Hepatic stellate cell (primary cell): ENCODE data around the gene PI4K2A.
A peak's percentile ranks its signal among the peaks of the same experiment; 100 is the strongest.

ENCODE experiments used
- DNase-seq: peaks from one replicate; pipeline ENCODE4 v3.0.0; 2011; ENCODE audit warnings: low spot score

Gene PI4K2A

GRCh38 chr10:97640174-97640867, at the start of gene PI4K2A:
TSS of gene PI4K2A (plus strand) at chr10:97640671. CDS start at chr10:97640743, 72 bp downstream.
- peak; percentile 98 for DNase-seq

- no peak for DNase-seq
Measured at GRCh38 chr10:97590748-97591495, 49.5 kb upstream of the PI4K2A start.

DNA sequence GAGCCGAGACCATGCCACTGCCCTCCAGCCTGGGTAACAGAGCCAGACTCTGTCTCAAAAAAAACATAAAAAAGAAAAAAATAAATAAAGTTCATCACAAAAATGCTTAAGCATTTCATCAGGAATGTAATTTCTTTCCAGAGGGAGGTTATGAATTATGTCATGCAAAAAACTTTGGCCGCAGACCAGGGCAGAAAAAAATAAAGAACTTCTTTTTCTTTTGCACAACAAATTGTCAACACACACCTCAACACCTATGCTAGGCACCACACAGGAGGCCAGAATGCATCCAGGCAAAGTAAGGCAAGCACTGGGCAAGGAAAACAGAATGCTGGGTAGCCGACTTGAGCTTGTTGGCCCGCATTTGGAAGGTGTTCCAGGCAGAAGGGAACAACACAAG, 47.0 kb upstream of the PI4K2A start:
- DNase-seq, result peak; percentile 48

- DNase-seq, result peak; percentile 81
Measured at GRCh38 chr10:97596101-97597082, 44.1 kb upstream of the PI4K2A start.

GRCh38 chr10:97597778-97598177, 42.7 kb upstream of the PI4K2A start:
- DNase-seq, result no peak

DNA sequence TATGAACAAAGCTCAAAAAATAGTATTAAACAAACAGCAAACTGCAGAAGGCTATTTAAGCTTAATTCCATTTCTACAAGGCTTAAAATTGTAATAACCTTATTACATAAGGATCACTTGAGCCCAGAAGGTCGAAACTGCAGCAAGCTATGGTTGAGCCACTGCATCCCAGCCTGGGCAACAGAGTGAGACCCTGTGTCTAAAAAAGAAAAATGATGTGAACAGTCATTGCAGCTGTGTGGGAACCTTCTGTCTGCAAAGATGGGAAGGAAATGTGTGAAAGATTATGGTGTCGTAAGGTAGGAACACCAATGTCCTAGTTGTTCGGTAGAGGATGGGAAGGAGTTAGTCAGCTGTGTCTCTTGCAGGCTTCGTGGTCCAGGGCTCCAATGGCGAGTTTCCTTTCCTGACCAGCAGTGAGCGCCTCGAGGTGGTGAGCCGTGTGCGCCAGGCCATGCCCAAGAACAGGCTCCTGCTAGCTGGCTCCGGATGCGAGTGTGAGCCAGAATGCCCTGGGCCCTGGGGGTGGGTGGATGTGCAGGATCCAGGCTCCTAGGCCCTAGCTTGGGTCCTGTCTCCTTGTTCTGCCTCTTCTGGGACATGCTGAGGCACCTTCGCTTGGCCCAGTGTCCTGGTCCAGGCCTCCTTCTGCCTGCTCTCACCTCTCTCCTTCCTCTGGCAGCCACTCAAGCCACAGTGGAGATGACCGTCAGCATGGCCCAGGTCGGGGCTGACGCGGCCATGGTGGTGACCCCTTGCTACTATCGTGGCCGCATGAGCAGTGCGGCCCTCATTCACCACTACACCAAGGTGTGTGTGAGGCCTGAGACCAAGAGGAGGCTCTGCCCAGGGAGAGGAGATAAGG, 41.8 kb upstream of the PI4K2A start:
- DNase-seq, result no peak

DNA sequence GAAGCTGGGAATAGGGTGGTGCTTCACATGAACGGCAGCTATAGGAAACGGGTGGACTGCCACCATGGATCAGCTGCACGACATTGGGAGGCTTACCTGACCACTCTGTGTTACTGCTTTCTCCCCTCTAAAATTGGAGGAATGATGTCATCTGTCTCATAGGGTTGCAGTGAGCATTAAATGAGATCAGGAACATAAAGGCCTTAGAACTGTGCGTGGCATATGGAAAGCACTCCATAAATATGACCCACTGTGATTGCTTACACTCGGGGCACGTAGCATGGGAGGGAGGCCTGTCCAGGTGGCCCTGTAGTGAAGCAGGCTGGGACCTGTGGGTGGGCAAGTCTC, 41.2 kb upstream of the PI4K2A start:
- DNase-seq, result no peak

DNA sequence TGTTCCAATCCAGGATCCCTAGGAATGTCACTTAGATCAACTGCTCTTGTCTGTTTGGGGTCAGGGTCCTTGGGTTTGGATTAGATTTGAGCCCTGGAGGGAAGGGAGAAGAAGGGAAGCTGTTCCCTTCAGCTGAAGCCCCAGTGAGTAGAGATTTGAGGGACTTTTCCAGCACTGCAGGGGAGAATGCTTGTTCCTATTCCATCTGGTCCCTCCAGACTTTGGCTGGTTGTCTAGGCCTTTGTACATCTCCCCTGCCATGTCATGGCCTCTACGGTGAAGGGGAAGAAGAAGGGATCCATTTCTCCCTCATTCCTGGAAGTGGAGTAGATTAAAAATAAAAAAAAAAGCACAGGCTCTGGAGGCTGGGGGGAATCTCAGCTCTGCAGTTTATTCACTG, 39.9 kb upstream of the PI4K2A start:
- no peak for DNase-seq

DNA sequence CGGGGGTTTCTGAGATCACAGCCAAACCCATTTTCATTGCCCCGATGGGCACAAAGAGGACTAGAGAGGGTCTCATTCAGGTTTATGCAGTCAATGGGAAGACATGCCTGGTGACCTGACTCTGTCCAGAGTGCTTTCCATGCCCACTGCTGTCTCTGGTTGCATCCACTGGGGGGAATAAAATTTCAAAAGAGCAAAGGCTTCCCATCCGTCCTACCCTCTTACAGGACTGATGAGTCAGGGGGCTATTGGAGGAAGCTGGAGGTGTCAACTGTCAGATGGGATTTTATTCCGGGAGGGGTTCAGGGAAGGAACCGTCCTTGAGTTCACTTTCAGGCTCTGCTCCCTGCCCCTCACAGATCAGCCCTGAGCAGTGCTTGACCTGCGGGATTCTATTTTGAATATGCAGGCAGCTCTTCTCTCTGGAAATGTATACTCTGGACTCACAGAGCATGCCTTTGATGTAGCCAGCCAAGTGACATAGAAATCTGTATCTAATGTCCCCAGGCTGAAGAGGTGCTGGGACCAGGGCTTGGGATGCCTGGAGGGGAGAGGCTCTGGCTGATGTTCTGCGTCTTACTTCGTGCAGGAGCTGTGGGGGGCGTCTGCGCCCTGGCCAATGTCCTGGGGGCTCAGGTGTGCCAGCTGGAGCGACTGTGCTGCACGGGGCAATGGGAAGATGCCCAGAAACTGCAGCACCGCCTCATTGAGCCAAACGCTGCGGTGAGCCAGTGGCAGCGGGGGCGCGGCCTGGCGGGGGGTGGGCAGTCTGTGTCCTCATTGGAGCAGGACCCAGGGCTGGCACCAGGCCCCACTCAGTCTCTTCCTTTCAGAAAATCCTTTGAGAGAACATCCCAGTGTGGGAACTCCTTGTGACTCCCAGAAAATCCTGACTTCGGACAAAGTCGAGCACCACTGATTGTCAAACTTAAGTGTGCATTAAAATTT, 38.9 kb upstream of the PI4K2A start:
- DNase-seq, result no peak

DNA sequence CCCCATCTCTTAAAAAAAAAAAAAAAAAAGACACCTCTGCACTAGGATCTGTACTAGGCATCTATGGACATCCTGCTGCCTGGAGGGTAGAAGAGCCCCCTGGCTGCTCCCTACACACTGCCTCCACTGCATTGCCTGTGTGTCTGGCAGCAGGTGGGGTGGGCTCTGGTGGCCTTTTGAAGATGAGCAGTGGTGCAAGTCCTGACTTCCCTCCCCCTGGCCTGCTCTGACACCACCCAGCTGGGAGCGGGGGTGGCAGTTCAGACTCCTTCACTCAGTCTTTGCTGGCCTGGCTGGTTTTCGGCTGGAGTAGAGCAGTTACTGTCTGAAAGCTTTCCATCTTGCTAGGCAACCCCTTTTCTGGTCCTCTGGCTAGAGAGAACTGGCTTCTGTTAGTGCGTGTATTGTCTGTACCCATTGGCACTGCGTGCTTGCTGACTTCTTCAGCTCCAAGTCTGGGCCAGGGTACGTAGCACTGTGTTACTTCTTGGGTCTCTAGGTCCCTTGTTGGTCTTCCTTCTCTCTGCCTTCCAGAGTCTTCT, 33.3 kb upstream of the PI4K2A start:
- no peak for DNase-seq

- DNase-seq, result no peak
Measured at GRCh38 chr10:97608991-97609561, 31.4 kb upstream of the PI4K2A start.

GRCh38 chr10:97611473-97611872, 29.0 kb upstream of the PI4K2A start:
- DNase-seq, result no peak

GRCh38 chr10:97612386-97612785, 28.1 kb upstream of the PI4K2A start:
- DNase-seq, result peak; percentile 73

GRCh38 chr10:97618285-97618684, 22.2 kb upstream of the PI4K2A start:
- no peak for DNase-seq

GRCh38 chr10:97618733-97619132, 21.7 kb upstream of the PI4K2A start:
- DNase-seq, result no peak

DNA sequence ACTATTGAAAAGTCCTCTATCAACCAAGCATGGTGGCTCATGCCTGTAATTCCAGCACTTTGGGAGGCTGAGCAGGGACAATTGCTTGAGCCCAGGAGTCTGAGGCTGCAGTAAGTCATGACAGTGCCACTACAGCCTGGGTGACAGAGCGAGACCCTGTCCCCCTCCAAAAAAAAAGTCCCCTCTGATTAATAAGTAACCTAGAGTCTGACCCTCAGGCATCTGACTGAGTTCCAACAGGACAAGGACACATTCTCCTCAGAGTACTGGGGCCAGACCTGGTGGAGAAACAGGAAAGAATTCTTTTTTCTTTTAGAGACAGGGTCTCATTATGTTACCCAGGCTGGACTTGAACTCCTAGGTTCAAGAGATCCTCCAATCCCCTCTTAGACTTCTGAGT, 17.2 kb upstream of the PI4K2A start:
- no peak for DNase-seq

GRCh38 chr10:97627731-97628130, 12.7 kb upstream of the PI4K2A start:
- DNase-seq, result no peak

DNA sequence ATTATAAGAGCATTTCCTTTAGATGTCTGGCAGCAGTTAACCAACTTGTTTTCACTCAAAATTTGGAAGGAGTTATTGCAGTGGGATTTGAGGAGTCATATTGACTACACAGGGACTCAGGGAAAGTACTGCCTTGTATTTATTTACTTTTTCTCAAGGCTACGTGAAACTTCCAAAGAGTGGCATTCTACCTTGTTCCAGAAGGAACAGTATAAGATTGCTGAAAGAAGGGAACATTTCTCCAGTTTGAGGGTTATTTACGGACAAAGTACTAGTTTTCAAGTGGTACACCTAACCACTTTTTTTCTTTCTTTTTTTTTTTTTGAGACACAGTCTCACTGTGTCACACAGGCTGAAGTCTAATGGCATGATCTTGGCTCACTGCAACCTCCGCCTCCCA, 12.2 kb upstream of the PI4K2A start:
- no peak for DNase-seq

- DNase-seq, result no peak
Measured at GRCh38 chr10:97629289-97629688, 11.2 kb upstream of the PI4K2A start.

GRCh38 chr10:97631098-97631497, 9.4 kb upstream of the PI4K2A start:
- no peak for DNase-seq
